Activated naive CD8-positive, alpha-beta T cell (primary cell): ENCODE results near the gene DUSP22.
A peak's percentile ranks its signal among the peaks of the same experiment; 100 is the strongest.
"Not testable (repeated sequence)": the region's sequence is repeated elsewhere in the genome, so short reads cannot be mapped to it uniquely, and the experiment has no call there.

Source experiments
- H3K27ac Mint-ChIP-seq: one replicate; pipeline ENCODE4 v1.8.0; 2021; ENCODE audit warnings: mixed read lengths
- H3K27me3 Mint-ChIP-seq: one replicate; pipeline ENCODE4 v1.8.0; 2021; ENCODE audit warnings: mixed read lengths
- H3K36me3 Mint-ChIP-seq: one replicate; pipeline ENCODE4 v1.8.0; 2021; ENCODE audit warnings: mixed read lengths
- H3K4me1 Mint-ChIP-seq: one replicate; pipeline ENCODE4 v1.8.0; 2021; ENCODE audit warnings: low read depth, mixed read lengths
- H3K4me3 Mint-ChIP-seq: one replicate; pipeline ENCODE4 v1.8.0; 2021; ENCODE audit warnings: mild to moderate bottlenecking, mixed read lengths
- H3K9me3 Mint-ChIP-seq: one replicate; pipeline ENCODE4 v1.8.0; 2021; ENCODE audit warnings: low read depth, mixed read lengths

Gene DUSP22

GRCh38 chr6:285902-286301, 6.4 kb upstream of the DUSP22 start:
- H3K27me3 Mint-ChIP-seq, H3K36me3 Mint-ChIP-seq, H3K9me3 Mint-ChIP-seq: not testable (repeated sequence)
- Mint-ChIP-seq H3K4me3 (peak overlapping the region; percentile 7), H3K4me1 (peaks cover 64% of the 10 kb centered on the region), H3K27ac (peak overlapping the region; percentile 76)

GRCh38 chr6:286681-287488, 5.4 kb upstream of the DUSP22 start:
- Mint-ChIP-seq H3K4me1 (peaks cover 72% of the 10 kb centered on the region), H3K9me3 (no peaks in the 10 kb centered on the region), H3K36me3 (no peaks in the 10 kb centered on the region), H3K4me3 (no peak overlapping the region), H3K27me3 (no peaks in the 10 kb centered on the region), H3K27ac (peak overlapping the region; percentile 43)

- Mint-ChIP-seq H3K4me1 (peaks cover 72% of the 10 kb centered on the region), H3K27me3 (no peaks in the 10 kb centered on the region), H3K36me3 (no peaks in the 10 kb centered on the region), H3K27ac (no peak overlapping the region), H3K4me3 (no peak overlapping the region), H3K9me3 (no peaks in the 10 kb centered on the region)
These were observed 4.8 kb upstream of the DUSP22 start for GRCh38 chr6:287489-287860.

- Mint-ChIP-seq H3K36me3 (no peaks in the 10 kb centered on the region), H3K27ac (no peak overlapping the region), H3K9me3 (no peaks in the 10 kb centered on the region), H3K4me3 (no peak overlapping the region), H3K27me3 (no peaks in the 10 kb centered on the region), H3K4me1 (peaks cover 69% of the 10 kb centered on the region)
These were observed 3.4 kb upstream of the DUSP22 start for GRCh38 chr6:288866-289265.

- Mint-ChIP-seq H3K36me3 (no peaks in the 10 kb centered on the region), H3K9me3 (no peaks in the 10 kb centered on the region), H3K4me3 (peak overlapping the region; percentile 73), H3K27me3 (no peaks in the 10 kb centered on the region), H3K4me1 (peaks cover 58% of the 10 kb centered on the region), H3K27ac (peak overlapping the region; percentile 78)
These were observed 2.0 kb upstream of the DUSP22 start for GRCh38 chr6:290111-290922.

GRCh38 chr6:291204-291696, 1.0 kb upstream of the DUSP22 start:
- H3K27ac Mint-ChIP-seq: peak overlapping the region; percentile 80
- no peaks in the 10 kb centered on the region for H3K27me3 Mint-ChIP-seq

GRCh38 chr6:292506-293192, 362 bp downstream of the DUSP22 start:
- peak overlapping the region; percentile 91 for H3K4me3 Mint-ChIP-seq
- peak overlapping the region; percentile 96 for H3K27ac Mint-ChIP-seq
- H3K9me3 Mint-ChIP-seq: no peaks in the 10 kb centered on the region
- peaks cover 41% of the 10 kb centered on the region for H3K4me1 Mint-ChIP-seq
- H3K27me3 Mint-ChIP-seq: no peaks in the 10 kb centered on the region
- no peaks in the 10 kb centered on the region for H3K36me3 Mint-ChIP-seq

More at GRCh38 chr6:291204-291696, 1.0 kb upstream of the DUSP22 start:
- H3K36me3 Mint-ChIP-seq: no peaks in the 10 kb centered on the region
- peaks cover 52% of the 10 kb centered on the region for H3K4me1 Mint-ChIP-seq
- peak overlapping the region; percentile 73 for H3K4me3 Mint-ChIP-seq
- no peaks in the 10 kb centered on the region for H3K9me3 Mint-ChIP-seq

GRCh38 chr6:293193-294174, 1.2 kb downstream of the DUSP22 start:
- H3K36me3 Mint-ChIP-seq: no peaks in the 10 kb centered on the region
- peak overlapping the region; percentile 91 for H3K4me3 Mint-ChIP-seq
- no peaks in the 10 kb centered on the region for H3K27me3 Mint-ChIP-seq
- no peaks in the 10 kb centered on the region for H3K9me3 Mint-ChIP-seq
- H3K4me1 Mint-ChIP-seq: peaks cover 35% of the 10 kb centered on the region
- H3K27ac Mint-ChIP-seq: peak overlapping the region; percentile 96

- peak overlapping the region; percentile 61 for H3K27ac Mint-ChIP-seq
These were observed 2.6 kb downstream of the DUSP22 start for GRCh38 chr6:294656-295565.

GRCh38 chr6:296151-297122, 4.2 kb downstream of the DUSP22 start:
- peak overlapping the region; percentile 46 for H3K4me3 Mint-ChIP-seq
- peaks cover 10% of the 10 kb centered on the region for H3K4me1 Mint-ChIP-seq
- peak overlapping the region; percentile 82 for H3K27ac Mint-ChIP-seq
- no peaks in the 10 kb centered on the region for H3K9me3 Mint-ChIP-seq
- H3K27me3 Mint-ChIP-seq: no peaks in the 10 kb centered on the region
- no peaks in the 10 kb centered on the region for H3K36me3 Mint-ChIP-seq

More at GRCh38 chr6:294656-295565, 2.6 kb downstream of the DUSP22 start:
- Mint-ChIP-seq H3K4me3 (peak overlapping the region; percentile 21), H3K9me3 (no peaks in the 10 kb centered on the region), H3K27me3 (no peaks in the 10 kb centered on the region), H3K4me1 (peaks cover 25% of the 10 kb centered on the region), H3K36me3 (no peaks in the 10 kb centered on the region)

- H3K36me3 Mint-ChIP-seq: no peaks in the 10 kb centered on the region
- peak overlapping the region; percentile 22 for H3K27ac Mint-ChIP-seq
- no peaks in the 10 kb centered on the region for H3K27me3 Mint-ChIP-seq
- H3K4me3 Mint-ChIP-seq: peak overlapping the region; percentile 25
- H3K9me3 Mint-ChIP-seq: no peaks in the 10 kb centered on the region
- peaks cover 8% of the 10 kb centered on the region for H3K4me1 Mint-ChIP-seq
These were observed 5.4 kb downstream of the DUSP22 start for GRCh38 chr6:297571-298232.
